Ramos (cell line): ENCODE measurements around the gene NEK10.
"Not testable (repeated sequence)": the region's sequence is repeated elsewhere in the genome, so short reads cannot be mapped to it uniquely, and the experiment has no call there.

Source experiments
- in situ Hi-C: fragments of 300-500 bp; cut with MboI; formaldehyde crosslinking; loops from one replicate; pipeline ENCODE4 v1.14.3; 2022; ENCODE audit warnings: low sequenced_read_pairs; ENCODE audit not compliant: unreplicated experiment

NEK10 gene

GRCh38 chr3:27319304-27319703 is 49.9 kb downstream of the NEK10 start:
- in situ Hi-C loops = no loop called here

GRCh38 chr3:27317096-27317495 is 52.1 kb downstream of the NEK10 start:
- in situ Hi-C loops = no loop called here

GRCh38 chr3:27315003-27315402 is 54.2 kb downstream of the NEK10 start:
- in situ Hi-C loops = no loop called here

GRCh38 chr3:27312044-27312668 is 57.0 kb downstream of the NEK10 start:
- in situ Hi-C loops = no loop called here

- in situ Hi-C loops = no loop called here
These were observed 57.8 kb downstream of the NEK10 start for GRCh38 chr3:27311400-27311799.

- in situ Hi-C loops = no loop called here
These were observed 58.5 kb downstream of the NEK10 start for GRCh38 chr3:27310688-27311087.

- in situ Hi-C loops = no loop called here
These were observed 61.6 kb downstream of the NEK10 start for GRCh38 chr3:27307566-27307965.

- in situ Hi-C loops = no loop called here
These were observed 66.3 kb downstream of the NEK10 start for GRCh38 chr3:27302891-27303290.

GRCh38 chr3:27298981-27299380 is 70.2 kb downstream of the NEK10 start:
- in situ Hi-C loops = not testable (repeated sequence)

GRCh38 chr3:27293939-27294338 is 75.2 kb downstream of the NEK10 start:
- in situ Hi-C loops = no loop called here

- in situ Hi-C loops = no loop called here
These were observed 78.4 kb downstream of the NEK10 start for GRCh38 chr3:27290760-27291159.

- in situ Hi-C loops = no loop called here
These were observed 79.3 kb downstream of the NEK10 start for GRCh38 chr3:27289769-27290413.

- in situ Hi-C loops = no loop called here
These were observed 82.1 kb downstream of the NEK10 start for GRCh38 chr3:27287052-27287451.

- in situ Hi-C loops = not testable (repeated sequence)
These were observed 82.7 kb downstream of the NEK10 start for GRCh38 chr3:27286467-27286866.

- in situ Hi-C loops = no loop called here
These were observed 83.5 kb downstream of the NEK10 start for GRCh38 chr3:27285668-27286067.

- in situ Hi-C loops = no loop called here
These were observed 87.5 kb downstream of the NEK10 start for GRCh38 chr3:27281671-27282150.

- in situ Hi-C loops = no loop called here
These were observed 90.1 kb downstream of the NEK10 start for GRCh38 chr3:27279123-27279522.

GRCh38 chr3:27278383-27279055 is 90.7 kb downstream of the NEK10 start:
- in situ Hi-C loops = no loop called here

GRCh38 chr3:27275441-27275990 is 93.7 kb downstream of the NEK10 start:
- in situ Hi-C loops = no loop called here

GRCh38 chr3:27271890-27272289 is 97.3 kb downstream of the NEK10 start:
- in situ Hi-C loops = no loop called here

GRCh38 chr3:27254896-27255295 is 114.3 kb downstream of the NEK10 start:
- in situ Hi-C loops = no loop called here
